ENCODE measurements around the gene TRPM3.

TRPM3 gene

GRCh38 chr9:70950270-70950669 lies 171.2 kb downstream of the TRPM3 start:
- no peak for DNase-seq

- no peak for DNase-seq
Measured at GRCh38 chr9:70949239-70949638, 172.2 kb downstream of the TRPM3 start.

GRCh38 chr9:70948744-70949143 lies 172.7 kb downstream of the TRPM3 start:
- DNase-seq, result no peak

- peak in 1 of 56 donors; percentile 5 for DNase-seq
Measured at GRCh38 chr9:70947511-70947910, 173.9 kb downstream of the TRPM3 start.

GRCh38 chr9:70947086-70947485 lies 174.3 kb downstream of the TRPM3 start:
- DNase-seq, result no peak

- DNase-seq, result no peak
Measured at GRCh38 chr9:70945301-70945700, 176.1 kb downstream of the TRPM3 start.

- DNase-seq, result no peak
Measured at GRCh38 chr9:70941191-70941590, 180.2 kb downstream of the TRPM3 start.

GRCh38 chr9:70940605-70941004 lies 180.8 kb downstream of the TRPM3 start:
- DNase-seq, result no peak

- no peak for DNase-seq
Measured at GRCh38 chr9:70936536-70936935, 184.9 kb downstream of the TRPM3 start.

- no peak for DNase-seq
Measured at GRCh38 chr9:70935856-70936255, 185.6 kb downstream of the TRPM3 start.

- DNase-seq, result no peak
Measured at GRCh38 chr9:70934642-70935041, 186.8 kb downstream of the TRPM3 start.

GRCh38 chr9:70933321-70933720 lies 188.1 kb downstream of the TRPM3 start:
- DNase-seq, result no peak

- DNase-seq, result no peak
Measured at GRCh38 chr9:70932097-70932496, 189.3 kb downstream of the TRPM3 start.

GRCh38 chr9:70927530-70927929 lies 193.9 kb downstream of the TRPM3 start:
- DNase-seq, result no peak

GRCh38 chr9:70924895-70925547 lies 196.4 kb downstream of the TRPM3 start:
- peak in 25 of 56 donors; percentile 0 to 48 (median 6) for DNase-seq

- DNase-seq, result no peak
Measured at GRCh38 chr9:70924380-70924779, 197.0 kb downstream of the TRPM3 start.

- DNase-seq, result no peak
Measured at GRCh38 chr9:70923961-70924360, 197.5 kb downstream of the TRPM3 start.

- no peak for DNase-seq
Measured at GRCh38 chr9:70921136-70921535, 200.3 kb downstream of the TRPM3 start.

- DNase-seq, result no peak
Measured at GRCh38 chr9:70917277-70917676, 204.1 kb downstream of the TRPM3 start.

- no peak for DNase-seq
Measured at GRCh38 chr9:70911791-70912190, 209.6 kb downstream of the TRPM3 start.

- DNase-seq, result no peak
Measured at GRCh38 chr9:70910598-70910997, 210.8 kb downstream of the TRPM3 start.

- DNase-seq, result no peak
Measured at GRCh38 chr9:70902692-70903131, 218.7 kb downstream of the TRPM3 start.

- DNase-seq, result no peak
Measured at GRCh38 chr9:70902171-70902570, 219.2 kb downstream of the TRPM3 start.

GRCh38 chr9:70901746-70902145 lies 219.7 kb downstream of the TRPM3 start:
- no peak for DNase-seq

All from nucleus accumbens (tissue), 56 donors.